PFSK-1 (cell line): ENCODE results near the gene TP53I11.

ENCODE experiments used
- FOXP2 ChIP-seq: optimal IDR thresholded peaks from 2 replicates; pipeline ENCODE3; 2011; ENCODE audit warnings: borderline replicate concordance, control low read depth, inconsistent platforms; ENCODE audit not compliant: insufficient read depth; ENCODE audit errors: extremely low read length, extremely low read depth
- POLR2AphosphoS5 ChIP-seq: IDR thresholded peaks from 2 replicates; pipeline ENCODE4 v1.6.1; 2012; ENCODE audit warnings: low read depth, mild to moderate bottlenecking, control low read depth, low read length, moderate library complexity
- SIN3A ChIP-seq: IDR thresholded peaks from 2 replicates; pipeline ENCODE4 v1.6.1; 2012; ENCODE audit warnings: mild to moderate bottlenecking, low read length, moderate library complexity, borderline replicate concordance; ENCODE audit not compliant: insufficient read depth
- TAF1 ChIP-seq: IDR thresholded peaks from 2 replicates; pipeline ENCODE4 v1.6.1; 2012; ENCODE audit warnings: low read length, control low read depth, borderline replicate concordance; ENCODE audit not compliant: insufficient read depth
- TF ChIP-seq, protein P1 (sequence below), 2 experiments: IDR thresholded peaks; 2 replicates each; pipeline versions ENCODE4 v1.6.1 to v1.8.0; 2011 to 2012; ENCODE audit warnings: low read depth in 2 of 2, low read length in 2 of 2, control low read depth in 1 of 2, inconsistent platforms in 1 of 2, mild to moderate bottlenecking in 1 of 2, moderate library complexity in 1 of 2; ENCODE audit not compliant: insufficient read depth in 1 of 2

DNA sequence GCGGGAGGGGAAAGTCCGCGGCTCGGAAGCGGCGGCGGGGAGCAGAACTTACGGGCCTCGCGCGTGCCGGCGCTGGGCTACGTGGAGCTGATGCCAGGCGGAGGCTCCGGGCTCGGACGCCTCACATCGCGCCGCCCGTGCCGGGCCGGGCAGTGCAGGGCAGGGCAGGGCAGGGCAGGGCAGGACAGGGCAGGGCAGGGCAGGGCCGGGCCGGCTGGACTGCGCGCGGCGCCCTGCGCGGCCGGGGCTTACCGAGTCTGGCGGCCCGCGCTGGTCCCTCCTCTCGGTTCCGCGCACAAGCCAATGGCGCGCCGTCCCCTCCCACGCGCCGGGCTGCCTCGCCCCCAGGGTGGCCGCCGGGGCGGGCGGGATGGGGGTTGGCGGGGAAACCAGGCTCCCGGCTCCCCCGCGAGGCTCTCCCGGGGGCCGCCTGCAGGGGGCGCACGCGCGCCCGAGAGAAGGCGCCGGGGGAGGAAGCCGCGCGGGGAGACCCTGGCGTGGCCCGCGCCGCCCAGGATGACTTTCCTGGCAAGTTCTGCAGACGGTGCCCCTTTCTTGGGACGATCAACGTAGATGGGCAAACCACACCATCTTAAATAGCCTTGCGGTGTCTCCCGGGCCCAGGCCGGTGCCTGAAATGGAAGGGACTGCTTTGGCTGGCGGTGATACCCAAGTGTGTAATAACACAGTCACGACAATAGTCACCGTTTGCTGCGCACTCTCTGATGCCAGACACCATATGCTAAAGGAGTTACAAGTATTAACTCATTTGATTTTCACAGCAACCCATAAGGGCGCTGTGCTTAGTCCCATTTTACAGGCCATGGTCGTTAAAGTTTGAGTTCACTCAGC, at the start of gene TP53I11:
- TF ChIP-seq, protein P1, sequence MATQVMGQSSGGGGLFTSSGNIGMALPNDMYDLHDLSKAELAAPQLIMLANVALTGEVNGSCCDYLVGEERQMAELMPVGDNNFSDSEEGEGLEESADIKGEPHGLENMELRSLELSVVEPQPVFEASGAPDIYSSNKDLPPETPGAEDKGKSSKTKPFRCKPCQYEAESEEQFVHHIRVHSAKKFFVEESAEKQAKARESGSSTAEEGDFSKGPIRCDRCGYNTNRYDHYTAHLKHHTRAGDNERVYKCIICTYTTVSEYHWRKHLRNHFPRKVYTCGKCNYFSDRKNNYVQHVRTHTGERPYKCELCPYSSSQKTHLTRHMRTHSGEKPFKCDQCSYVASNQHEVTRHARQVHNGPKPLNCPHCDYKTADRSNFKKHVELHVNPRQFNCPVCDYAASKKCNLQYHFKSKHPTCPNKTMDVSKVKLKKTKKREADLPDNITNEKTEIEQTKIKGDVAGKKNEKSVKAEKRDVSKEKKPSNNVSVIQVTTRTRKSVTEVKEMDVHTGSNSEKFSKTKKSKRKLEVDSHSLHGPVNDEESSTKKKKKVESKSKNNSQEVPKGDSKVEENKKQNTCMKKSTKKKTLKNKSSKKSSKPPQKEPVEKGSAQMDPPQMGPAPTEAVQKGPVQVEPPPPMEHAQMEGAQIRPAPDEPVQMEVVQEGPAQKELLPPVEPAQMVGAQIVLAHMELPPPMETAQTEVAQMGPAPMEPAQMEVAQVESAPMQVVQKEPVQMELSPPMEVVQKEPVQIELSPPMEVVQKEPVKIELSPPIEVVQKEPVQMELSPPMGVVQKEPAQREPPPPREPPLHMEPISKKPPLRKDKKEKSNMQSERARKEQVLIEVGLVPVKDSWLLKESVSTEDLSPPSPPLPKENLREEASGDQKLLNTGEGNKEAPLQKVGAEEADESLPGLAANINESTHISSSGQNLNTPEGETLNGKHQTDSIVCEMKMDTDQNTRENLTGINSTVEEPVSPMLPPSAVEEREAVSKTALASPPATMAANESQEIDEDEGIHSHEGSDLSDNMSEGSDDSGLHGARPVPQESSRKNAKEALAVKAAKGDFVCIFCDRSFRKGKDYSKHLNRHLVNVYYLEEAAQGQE (IDR thresholded peaks at IDR 0.05; ENCODE audit: insufficient read depth in 1 of 2, low read depth in 2 of 2, low read length in 2 of 2): no peak
- no peak for TF ChIP-seq POLR2AphosphoS5
- TF ChIP-seq TAF1: no peak
- no peak for TF ChIP-seq FOXP2
- TF ChIP-seq SIN3A: no peak
